Osteocyte (in vitro differentiated cells): Measurements from ENCODE around the gene SYT13. TPM values are rescaled to one million over a fixed set of nuclear protein-coding genes. Genes with fewer than 3 reads are reported as not detected.
"Not testable (repeated sequence)": the region's sequence is repeated elsewhere in the genome, so short reads cannot be mapped to it uniquely, and the experiment has no call there.

Source experiments
- DNase-seq: peaks from one replicate; pipeline ENCODE4 v3.0.0; 2021; ENCODE audit warnings: mixed read lengths; ENCODE audit not compliant: unreplicated experiment; ENCODE audit errors: extremely low spot score
- H3K27ac Mint-ChIP-seq: one replicate; pipeline ENCODE4 v1.8.0; 2021; ENCODE audit warnings: mild to moderate bottlenecking, mixed read lengths; ENCODE audit not compliant: unreplicated experiment
- H3K27me3 Mint-ChIP-seq: one replicate; pipeline ENCODE4 v1.8.0; 2021; ENCODE audit warnings: mixed read lengths; ENCODE audit not compliant: unreplicated experiment
- H3K36me3 Mint-ChIP-seq: one replicate; pipeline ENCODE4 v1.8.0; 2021; ENCODE audit warnings: mixed read lengths; ENCODE audit not compliant: unreplicated experiment
- H3K4me1 Mint-ChIP-seq: one replicate; pipeline ENCODE4 v1.8.0; 2021; ENCODE audit warnings: mixed read lengths; ENCODE audit not compliant: unreplicated experiment
- H3K4me3 Mint-ChIP-seq: one replicate; pipeline ENCODE4 v1.8.0; 2021; ENCODE audit warnings: mild to moderate bottlenecking, moderate library complexity, mixed read lengths; ENCODE audit not compliant: unreplicated experiment
- H3K9me3 Mint-ChIP-seq: one replicate; pipeline ENCODE4 v1.8.0; 2021; ENCODE audit warnings: mixed read lengths; ENCODE audit not compliant: unreplicated experiment
- total RNA-seq: library from RNA; stranded (reverse); gene quantifications from 2 replicates; pipeline ENCODE4 v1.2.1, GENCODE V29; 2021
- TF ChIP-seq, protein P1 (sequence below): fragments of 200-600 bp; sonication (generic); IDR thresholded peaks from 2 replicates; pipeline ENCODE4 v1.5.0; 2021; ENCODE audit warnings: antibody characterized with exemption, mild to moderate bottlenecking, moderate library complexity

Gene SYT13
- total RNA-seq, 1 donor from 2014 or later = 0.13 TPM

- TF ChIP-seq, protein P1, sequence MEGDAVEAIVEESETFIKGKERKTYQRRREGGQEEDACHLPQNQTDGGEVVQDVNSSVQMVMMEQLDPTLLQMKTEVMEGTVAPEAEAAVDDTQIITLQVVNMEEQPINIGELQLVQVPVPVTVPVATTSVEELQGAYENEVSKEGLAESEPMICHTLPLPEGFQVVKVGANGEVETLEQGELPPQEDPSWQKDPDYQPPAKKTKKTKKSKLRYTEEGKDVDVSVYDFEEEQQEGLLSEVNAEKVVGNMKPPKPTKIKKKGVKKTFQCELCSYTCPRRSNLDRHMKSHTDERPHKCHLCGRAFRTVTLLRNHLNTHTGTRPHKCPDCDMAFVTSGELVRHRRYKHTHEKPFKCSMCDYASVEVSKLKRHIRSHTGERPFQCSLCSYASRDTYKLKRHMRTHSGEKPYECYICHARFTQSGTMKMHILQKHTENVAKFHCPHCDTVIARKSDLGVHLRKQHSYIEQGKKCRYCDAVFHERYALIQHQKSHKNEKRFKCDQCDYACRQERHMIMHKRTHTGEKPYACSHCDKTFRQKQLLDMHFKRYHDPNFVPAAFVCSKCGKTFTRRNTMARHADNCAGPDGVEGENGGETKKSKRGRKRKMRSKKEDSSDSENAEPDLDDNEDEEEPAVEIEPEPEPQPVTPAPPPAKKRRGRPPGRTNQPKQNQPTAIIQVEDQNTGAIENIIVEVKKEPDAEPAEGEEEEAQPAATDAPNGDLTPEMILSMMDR = peak; percentile 69
- Mint-ChIP-seq H3K27ac (no peak overlapping the region), H3K4me1 (peaks cover 6% of the 10 kb centered on the region), H3K27me3 (peaks cover 17% of the 10 kb centered on the region), H3K36me3 (no peaks in the 10 kb centered on the region), H3K9me3 (no peaks in the 10 kb centered on the region), H3K4me3 (no peak overlapping the region)
- DNase-seq = no peak
These were observed 33.8 kb downstream of the SYT13 start for GRCh38 chr11:45252134-45252856.

GRCh38 chr11:45250035-45250718, 36.0 kb downstream of the SYT13 start:
- Mint-ChIP-seq H3K27ac (no peak overlapping the region), H3K9me3 (no peaks in the 10 kb centered on the region), H3K4me1 (peaks cover 6% of the 10 kb centered on the region), H3K36me3 (no peaks in the 10 kb centered on the region), H3K27me3 (peaks cover 24% of the 10 kb centered on the region), H3K4me3 (no peak overlapping the region)
- no peak for DNase-seq
- TF ChIP-seq, protein P1 = no peak

DNA sequence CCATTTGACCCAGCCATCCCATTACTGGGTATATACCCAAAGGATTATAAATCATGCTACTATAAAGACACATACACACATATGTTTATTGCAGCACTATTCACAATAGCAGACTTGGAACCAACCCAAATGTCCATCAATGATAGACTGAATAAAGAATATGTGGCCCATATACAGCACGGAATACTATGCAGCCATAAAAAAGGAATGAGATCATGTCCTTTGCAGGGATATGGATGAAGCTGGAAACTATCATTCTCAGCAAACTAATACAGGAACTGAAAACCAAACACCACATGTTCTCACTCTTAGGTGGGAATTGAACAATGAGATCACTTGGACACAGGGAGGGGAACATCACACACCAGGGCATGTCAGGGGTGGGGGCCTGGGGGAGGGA, 36.8 kb downstream of the SYT13 start:
- H3K4me1 Mint-ChIP-seq, H3K9me3 Mint-ChIP-seq, DNase-seq, H3K27ac Mint-ChIP-seq, H3K4me3 Mint-ChIP-seq, H3K36me3 Mint-ChIP-seq: not testable (repeated sequence)
- peaks cover 24% of the 10 kb centered on the region for H3K27me3 Mint-ChIP-seq

DNA sequence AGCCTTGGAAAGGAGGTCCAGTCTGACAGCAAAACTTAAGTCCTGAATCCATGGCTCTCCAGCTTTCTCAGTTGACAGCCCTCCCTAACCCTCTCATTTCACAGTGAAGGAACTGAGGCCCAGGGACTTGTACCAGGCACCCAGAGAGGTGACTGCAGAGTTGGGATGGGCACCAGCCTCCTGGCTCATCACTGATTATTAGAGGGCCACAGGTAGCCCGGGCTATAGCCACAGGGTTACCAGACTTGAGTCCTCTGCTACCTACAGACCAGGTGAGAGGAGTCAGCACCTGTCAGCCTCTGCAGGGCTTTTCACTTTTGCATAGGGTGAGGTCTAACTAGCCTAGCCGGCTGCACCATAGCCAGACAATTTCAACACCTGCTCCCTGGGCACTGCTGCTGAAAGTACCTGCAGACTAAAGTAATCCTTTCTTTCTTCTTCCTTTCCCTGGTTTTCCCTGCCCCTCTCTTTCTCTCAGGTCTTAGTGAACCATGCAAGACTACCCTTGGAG, 37.6 kb downstream of the SYT13 start:
- TF ChIP-seq, protein P1 = no peak
- Mint-ChIP-seq H3K4me3 (no peak overlapping the region), H3K27ac (no peak overlapping the region), H3K4me1 (peaks cover 6% of the 10 kb centered on the region), H3K27me3 (peaks cover 24% of the 10 kb centered on the region), H3K36me3 (no peaks in the 10 kb centered on the region), H3K9me3 (no peaks in the 10 kb centered on the region)
- no peak for DNase-seq

DNA sequence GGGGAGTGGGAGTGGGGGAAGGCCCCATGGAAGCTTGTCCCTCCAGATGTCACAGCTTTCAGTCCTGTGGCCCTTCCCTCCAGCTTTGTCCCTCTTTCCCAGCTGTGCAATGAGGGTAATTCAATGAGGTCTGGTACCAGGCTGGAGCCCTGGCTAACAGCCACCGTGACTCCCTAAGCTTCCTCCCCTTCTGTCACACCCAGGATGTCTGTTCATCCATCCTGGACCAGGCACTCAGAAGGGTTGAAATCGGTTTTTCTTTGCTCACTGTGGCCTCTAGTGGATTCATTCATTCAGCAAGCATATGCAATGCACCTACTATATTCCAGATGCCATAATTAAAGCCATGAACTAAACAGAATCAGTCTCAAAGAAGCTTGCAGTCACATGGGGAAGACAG, 38.7 kb downstream of the SYT13 start:
- Mint-ChIP-seq H3K4me3 (no peak overlapping the region), H3K9me3 (no peaks in the 10 kb centered on the region), H3K27me3 (peaks cover 24% of the 10 kb centered on the region), H3K4me1 (peaks cover under 1% of the 10 kb centered on the region), H3K27ac (no peak overlapping the region), H3K36me3 (no peaks in the 10 kb centered on the region)
- DNase-seq = no peak
- TF ChIP-seq, protein P1 = no peak
